CD4-positive, alpha-beta T cell treated with Interleukin-4 for 1 hour (primary cell): Measurements from ENCODE around the gene KRTAP27-1.

ENCODE experiments used
- DNase-seq, 2 donors: peaks; one replicate each; pipeline ENCODE4 v3.0.0-alpha.2; 2020 to 2022

KRTAP27-1 gene

GRCh38 chr21:30337276-30337744 is at the start of gene KRTAP27-1:
TSS of gene KRTAP27-1 (minus strand) at chr21:30337694. CDS start at chr21:30337668, 26 bp downstream.
- no peak for DNase-seq

- no peak for DNase-seq
These were observed 44.7 kb upstream of the KRTAP27-1 start for GRCh38 chr21:30382201-30382600.

GRCh38 chr21:30372139-30372770 is 34.8 kb upstream of the KRTAP27-1 start, which contains the start of gene KRTAP13-2:
TSS of gene KRTAP13-2 (minus strand) at chr21:30372271. CDS start at chr21:30372213, 58 bp downstream.
- no peak for DNase-seq

- no peak for DNase-seq
These were observed 18.4 kb upstream of the KRTAP27-1 start for GRCh38 chr21:30355906-30356305.

GRCh38 chr21:30354308-30355005 is 17.0 kb upstream of the KRTAP27-1 start:
- DNase-seq = no peak

GRCh38 chr21:30351534-30351933 is 14.0 kb upstream of the KRTAP27-1 start:
- no peak for DNase-seq

- DNase-seq = no peak
These were observed 12.1 kb upstream of the KRTAP27-1 start for GRCh38 chr21:30349572-30349971.

GRCh38 chr21:30348506-30348905 is 11.0 kb upstream of the KRTAP27-1 start, which contains the start of gene KRTAP23-1:
TSS of gene KRTAP23-1 (minus strand) at chr21:30348606. CDS start at chr21:30348606, 0 bp downstream.
- no peak for DNase-seq

GRCh38 chr21:30345014-30345413 is 7.5 kb upstream of the KRTAP27-1 start:
- DNase-seq = no peak

GRCh38 chr21:30340714-30341573 is 3.5 kb upstream of the KRTAP27-1 start:
- DNase-seq = peak in 1 of 2 donors; percentile 23

- no peak for DNase-seq
These were observed 1.2 kb upstream of the KRTAP27-1 start for GRCh38 chr21:30338717-30339116.

- no peak for DNase-seq
These were observed 278 bp upstream of the KRTAP27-1 start for GRCh38 chr21:30337772-30338171.

- DNase-seq = no peak
These were observed 898 bp downstream of the KRTAP27-1 start for GRCh38 chr21:30336596-30336995.

GRCh38 chr21:30333736-30334135 is 3.8 kb downstream of the KRTAP27-1 start:
- no peak for DNase-seq

- DNase-seq = no peak
These were observed 4.8 kb downstream of the KRTAP27-1 start for GRCh38 chr21:30332681-30333080.

- DNase-seq = no peak
These were observed 8.2 kb downstream of the KRTAP27-1 start for GRCh38 chr21:30329203-30329875.

- no peak for DNase-seq
These were observed 11.1 kb downstream of the KRTAP27-1 start for GRCh38 chr21:30326390-30326789.

- no peak for DNase-seq
These were observed 17.3 kb downstream of the KRTAP27-1 start, which contains the start of gene KRTAP26-1 for GRCh38 chr21:30320215-30320614. TSS of gene KRTAP26-1 (minus strand) at chr21:30320315. CDS start at chr21:30320035, 280 bp downstream.

- no peak for DNase-seq
These were observed 21.8 kb downstream of the KRTAP27-1 start for GRCh38 chr21:30315701-30316100.

- no peak for DNase-seq
These were observed 30.6 kb downstream of the KRTAP27-1 start for GRCh38 chr21:30306884-30307283.

GRCh38 chr21:30305136-30305535 is 32.4 kb downstream of the KRTAP27-1 start:
- DNase-seq = no peak

GRCh38 chr21:30289215-30289614 is 48.3 kb downstream of the KRTAP27-1 start, which contains the start of gene KRTAP25-1:
TSS of gene KRTAP25-1 (minus strand) at chr21:30289514. CDS start at chr21:30289490, 24 bp downstream.
- DNase-seq = no peak
